SK-N-SH (cell line): Measurements from ENCODE around the gene ADTRP.

Experiments
- CHD2 ChIP-seq: fragments of 150-350 bp; IDR thresholded peaks from 2 replicates; pipeline ENCODE4 v1.6.1; 2018; ENCODE audit warnings: low read length; ENCODE audit not compliant: partially characterized antibody
- CTCF ChIP-seq: fragments of 200-600 bp; sonication (generic); IDR thresholded peaks from 2 replicates; pipeline ENCODE4 v1.6.1; 2017; ENCODE audit warnings: antibody characterized with exemption, mild to moderate bottlenecking, moderate library complexity
- FOXM1 ChIP-seq: IDR thresholded peaks from 2 replicates; pipeline ENCODE4 v1.4.0; 2012; ENCODE audit warnings: low read depth, mild to moderate bottlenecking
- RCOR1 ChIP-seq: fragments of 150-350 bp; IDR thresholded peaks from 2 replicates; pipeline ENCODE4 v1.6.1; 2017; ENCODE audit warnings: antibody characterized with exemption, low read length
- TCF12 ChIP-seq: IDR thresholded peaks from 2 replicates; pipeline ENCODE4 v1.4.0; 2012
- ZBTB33 ChIP-seq: IDR thresholded peaks from 2 replicates; pipeline ENCODE4 v1.4.0; 2012; ENCODE audit warnings: low read depth, borderline replicate concordance

- no peak for TF ChIP-seq RCOR1
- no peak for TF ChIP-seq ZBTB33
- TF ChIP-seq CTCF: no peak
- TF ChIP-seq TCF12: no peak
- no peak for TF ChIP-seq CHD2
- TF ChIP-seq FOXM1: no peak
Measured at GRCh38 chr6:11804701-11805100, 26.1 kb upstream of the ADTRP start.
